NOMO-1 treated with DMSO at 0.1 percent for 48 hours (cell line): Measurements from ENCODE around the gene SPC24.
"Not testable (repeated sequence)": the region's sequence is repeated elsewhere in the genome, so short reads cannot be mapped to it uniquely, and the experiment has no call there.

Experiments
- DNase-seq: peaks from one replicate; lab custom pipeline; 2025; ENCODE audit not compliant: unreplicated experiment; lab: John Stamatoyannopoulos, UW

Gene SPC24

GRCh38 chr19:11131471-11131870 lies 24.1 kb downstream of the SPC24 start:
- no peak for DNase-seq

DNA sequence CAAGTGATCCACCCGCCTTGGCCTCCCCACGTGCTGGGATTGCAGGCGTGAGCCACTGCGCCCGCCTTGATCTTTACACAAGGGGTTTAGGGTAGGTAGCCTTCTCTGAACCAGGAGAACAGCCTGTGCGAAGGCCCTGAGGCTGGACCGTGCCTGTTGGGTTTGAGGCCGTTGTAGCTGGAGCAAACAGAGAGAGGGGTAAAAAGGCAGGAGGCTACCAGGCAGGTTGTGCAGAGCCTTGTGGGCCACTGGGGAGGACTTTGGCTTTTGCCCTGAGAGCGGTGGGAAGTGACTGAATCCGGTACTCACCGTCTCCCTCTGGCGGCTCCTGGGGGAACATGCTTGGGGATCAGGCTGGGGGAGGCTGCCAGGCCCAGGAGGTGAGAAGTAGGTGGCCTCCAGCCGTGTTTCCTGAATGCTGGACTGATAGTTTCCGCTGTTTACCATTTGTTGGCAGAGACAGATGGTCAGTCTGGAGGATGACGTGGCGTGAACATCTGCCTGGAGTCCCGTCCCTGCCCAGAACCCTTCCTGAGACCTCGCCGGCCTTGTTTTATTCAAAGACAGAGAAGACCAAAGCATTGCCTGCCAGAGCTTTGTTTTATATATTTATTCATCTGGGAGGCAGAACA lies 24.6 kb downstream of the SPC24 start:
- peak; percentile 44 for DNase-seq

- no peak for DNase-seq
Measured at GRCh38 chr19:11127905-11128304, 27.7 kb downstream of the SPC24 start.

DNA sequence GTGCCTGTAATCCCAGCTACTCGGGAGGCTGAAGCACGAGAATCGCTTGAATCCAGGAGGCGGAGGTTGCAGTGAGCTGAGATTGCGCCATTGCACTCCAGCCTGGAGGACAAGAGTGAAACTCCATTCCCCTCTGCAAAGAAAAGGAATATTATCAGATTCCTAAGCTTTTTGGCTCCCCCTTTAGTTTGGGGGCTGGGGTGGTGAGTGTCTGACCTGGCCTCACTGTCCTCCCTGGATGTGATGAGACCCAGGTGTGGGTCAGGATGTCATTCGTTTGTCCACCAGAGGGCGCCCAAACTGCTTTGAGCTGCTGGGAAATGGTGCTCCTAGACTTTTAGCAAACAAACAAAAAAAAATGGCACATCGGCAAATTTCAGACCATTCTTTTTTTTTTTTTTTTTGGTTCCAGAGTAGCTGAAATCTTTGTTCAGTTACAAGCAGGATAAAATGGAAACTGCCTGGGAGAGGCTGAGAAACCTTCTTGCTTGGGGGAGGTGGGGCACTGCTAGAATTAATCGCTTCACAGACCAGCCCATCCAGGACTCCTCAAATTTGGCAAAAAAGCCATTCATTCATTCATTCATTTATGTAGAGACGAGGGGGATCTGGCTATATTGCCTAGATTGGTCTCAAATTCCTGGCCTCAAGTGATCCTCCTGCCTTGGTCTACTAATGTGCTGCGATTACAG lies 29.4 kb downstream of the SPC24 start:
- peak; percentile 35 for DNase-seq

DNA sequence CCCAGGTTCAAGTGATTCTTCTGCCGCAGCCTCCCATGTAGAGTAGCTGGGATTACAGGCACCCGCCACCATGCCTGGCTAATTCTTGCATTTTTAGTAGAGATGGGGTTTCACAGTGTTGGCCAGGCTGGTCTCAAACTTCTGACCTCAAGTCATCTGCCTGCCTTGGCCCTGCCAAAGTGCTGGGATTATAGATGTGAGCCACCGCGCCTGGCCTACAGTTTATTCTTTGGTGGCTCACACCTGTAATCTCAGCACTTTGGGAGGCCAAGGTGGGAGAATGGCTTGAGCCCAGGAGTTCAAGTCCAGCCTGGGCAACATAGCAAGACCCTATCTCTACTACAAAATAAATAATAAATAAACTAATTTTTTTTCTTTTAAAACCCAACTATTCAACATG lies 31.4 kb downstream of the SPC24 start:
- not testable (repeated sequence) for DNase-seq

DNA sequence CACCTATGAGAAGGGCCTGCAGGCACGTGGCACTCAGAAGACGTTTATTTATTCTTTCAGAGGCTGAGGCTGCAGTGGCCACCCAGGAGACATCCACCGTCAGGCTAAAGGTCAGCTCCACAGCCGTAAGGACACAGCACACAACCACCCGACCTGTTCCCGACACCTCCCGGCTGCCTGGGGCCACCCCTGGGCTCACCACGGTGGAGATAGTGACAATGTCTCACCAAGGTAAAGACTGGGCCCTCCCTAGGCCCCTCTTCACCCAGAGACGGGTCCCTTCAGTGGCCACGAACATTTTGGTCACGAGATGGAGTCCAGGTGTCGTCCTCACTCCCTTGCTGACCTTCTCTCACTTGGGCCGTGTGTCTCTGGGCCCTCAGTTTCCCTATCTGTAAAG lies 32.5 kb downstream of the SPC24 start:
- DNase-seq = no peak

DNA sequence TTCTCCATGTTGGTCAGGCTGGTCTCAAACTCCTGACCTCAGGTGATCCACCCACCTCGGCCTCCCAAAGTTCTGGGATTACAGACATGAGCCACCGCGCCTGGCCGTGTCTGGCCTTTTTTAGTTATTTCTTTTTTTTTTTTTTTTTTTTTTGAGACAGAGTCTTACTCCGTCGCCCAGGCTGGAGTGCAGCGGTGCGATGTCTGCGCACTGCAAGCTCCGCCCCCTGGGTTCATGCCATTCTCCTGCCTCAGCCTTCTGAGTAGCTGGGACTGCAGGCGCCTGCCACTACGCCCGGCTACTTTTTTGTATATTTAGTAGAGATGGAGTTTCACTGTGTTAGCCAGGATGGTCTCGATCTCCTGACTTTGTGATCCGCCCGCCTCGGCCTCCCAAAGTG lies 33.6 kb downstream of the SPC24 start:
- not testable (repeated sequence) for DNase-seq

- DNase-seq = no peak
Measured at GRCh38 chr19:11116507-11116906, 39.1 kb downstream of the SPC24 start.

- no peak for DNase-seq
Measured at GRCh38 chr19:11115895-11116446, 39.6 kb downstream of the SPC24 start.

DNA sequence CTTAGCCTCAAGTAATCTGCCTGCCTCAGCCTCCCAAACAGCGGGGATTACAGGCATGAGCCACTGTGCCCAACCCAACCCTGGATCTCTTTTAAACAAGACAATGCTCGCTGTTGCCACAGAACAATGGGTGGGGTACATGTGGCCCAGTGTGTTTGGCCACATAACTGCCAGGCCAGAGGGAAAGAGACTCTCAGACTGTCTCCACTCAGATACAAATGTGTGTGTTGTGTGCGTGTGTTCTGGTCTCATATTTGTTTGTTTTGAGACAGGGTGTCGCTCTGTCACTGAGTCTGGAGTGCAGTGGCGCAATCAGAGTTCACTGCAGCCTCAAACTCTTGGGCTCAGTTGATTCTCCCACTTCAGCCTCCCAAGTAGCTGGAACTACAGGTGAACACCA lies 40.5 kb downstream of the SPC24 start:
- DNase-seq = no peak

GRCh38 chr19:11113140-11113708 lies 42.4 kb downstream of the SPC24 start:
- DNase-seq = no peak

DNA sequence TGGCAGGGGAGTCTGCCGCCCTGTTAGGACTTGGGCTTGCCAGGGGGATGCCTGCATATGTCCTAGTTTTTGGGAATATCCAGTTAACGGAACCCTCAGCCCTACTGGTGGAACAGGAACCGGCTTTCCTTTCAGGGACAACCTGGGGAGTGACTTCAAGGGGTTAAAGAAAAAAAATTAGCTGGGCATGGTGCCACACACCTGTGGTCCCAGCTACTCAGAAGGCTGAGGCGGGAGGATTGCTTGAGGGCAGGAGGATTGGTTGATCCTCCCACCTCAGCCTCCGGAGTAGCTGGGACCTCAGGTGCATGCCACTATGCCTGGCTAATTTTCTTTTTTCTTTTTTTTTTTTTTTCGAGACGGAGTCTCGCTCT lies 43.8 kb downstream of the SPC24 start:
- DNase-seq = no peak

- DNase-seq = no peak
Measured at GRCh38 chr19:11111117-11111770, 44.3 kb downstream of the SPC24 start.

DNA sequence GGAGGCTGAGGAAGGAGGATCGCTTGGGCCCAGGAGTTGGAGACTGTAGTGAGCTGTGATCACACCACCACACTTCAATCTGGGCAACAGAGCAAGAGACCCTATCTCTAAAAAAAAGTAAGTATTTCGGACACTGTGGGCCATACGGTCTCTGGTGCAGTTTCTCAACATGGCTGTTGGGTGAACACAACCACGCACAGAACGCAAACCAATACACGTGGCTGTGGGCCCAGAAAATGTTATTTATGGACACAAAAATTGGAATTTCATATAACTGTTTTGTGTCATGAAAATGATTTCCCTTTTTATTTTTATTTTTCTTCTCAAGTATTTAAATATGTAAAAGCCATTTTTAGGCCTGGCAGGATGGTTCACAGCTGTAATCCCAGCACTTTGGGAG lies 46.8 kb downstream of the SPC24 start:
- no peak for DNase-seq

GRCh38 chr19:11106477-11106876 lies 49.1 kb downstream of the SPC24 start:
- DNase-seq = no peak

DNA sequence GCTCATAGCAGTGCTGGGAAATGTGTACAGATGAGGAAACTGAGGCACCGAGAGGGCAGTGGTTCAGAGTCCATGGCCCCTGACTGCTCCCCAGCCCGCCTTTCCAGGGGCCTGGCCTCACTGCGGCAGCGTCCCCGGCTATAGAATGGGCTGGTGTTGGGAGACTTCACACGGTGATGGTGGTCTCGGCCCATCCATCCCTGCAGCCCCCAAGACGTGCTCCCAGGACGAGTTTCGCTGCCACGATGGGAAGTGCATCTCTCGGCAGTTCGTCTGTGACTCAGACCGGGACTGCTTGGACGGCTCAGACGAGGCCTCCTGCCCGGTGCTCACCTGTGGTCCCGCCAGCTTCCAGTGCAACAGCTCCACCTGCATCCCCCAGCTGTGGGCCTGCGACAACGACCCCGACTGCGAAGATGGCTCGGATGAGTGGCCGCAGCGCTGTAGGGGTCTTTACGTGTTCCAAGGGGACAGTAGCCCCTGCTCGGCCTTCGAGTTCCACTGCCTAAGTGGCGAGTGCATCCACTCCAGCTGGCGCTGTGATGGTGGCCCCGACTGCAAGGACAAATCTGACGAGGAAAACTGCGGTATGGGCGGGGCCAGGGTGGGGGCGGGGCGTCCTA lies 50.5 kb downstream of the SPC24 start:
- DNase-seq = no peak

- DNase-seq = not testable (repeated sequence)
Measured at GRCh38 chr19:11103667-11104066, 51.9 kb downstream of the SPC24 start.

DNA sequence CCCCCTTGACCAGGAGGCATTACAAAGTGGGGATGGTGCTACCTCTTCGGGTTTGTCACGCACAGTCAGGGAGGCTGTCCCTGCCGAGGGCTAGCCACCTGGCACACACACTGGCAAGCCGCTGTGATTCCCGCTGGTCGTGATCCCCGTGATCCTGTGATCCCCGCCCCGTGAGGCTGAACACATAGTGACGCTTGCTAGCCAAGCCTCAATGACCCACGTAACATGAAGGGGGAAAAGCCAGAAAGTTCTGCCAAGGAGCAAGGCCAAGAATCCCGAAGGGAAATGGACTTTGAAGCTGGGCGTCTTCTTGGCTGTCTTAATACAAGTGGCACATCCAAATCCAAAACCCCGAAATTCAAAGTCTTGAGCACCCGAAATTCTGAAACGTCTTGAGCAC lies 52.6 kb downstream of the SPC24 start:
- no peak for DNase-seq

DNA sequence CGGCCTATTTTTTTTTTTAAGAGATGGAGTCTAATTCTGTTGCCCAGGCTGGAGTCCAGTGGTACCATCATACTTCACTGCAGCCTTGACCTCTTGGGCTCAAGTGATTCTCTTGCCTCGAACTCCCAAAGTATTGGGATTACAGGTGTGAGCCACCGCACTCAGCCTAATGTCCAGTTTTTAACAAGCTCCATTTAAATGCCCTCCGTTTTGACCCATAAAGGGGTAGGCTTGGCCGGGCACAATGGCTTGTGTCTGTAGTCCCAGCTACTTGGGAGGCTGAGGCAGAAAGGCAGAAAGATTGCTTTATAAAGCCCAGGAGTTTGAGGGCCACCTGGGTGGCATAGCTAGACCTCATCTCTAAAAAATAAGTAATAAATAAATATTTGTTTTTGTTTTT lies 54.5 kb downstream of the SPC24 start:
- no peak for DNase-seq

- DNase-seq = no peak
Measured at GRCh38 chr19:11100049-11100448, 55.5 kb downstream of the SPC24 start.

DNA sequence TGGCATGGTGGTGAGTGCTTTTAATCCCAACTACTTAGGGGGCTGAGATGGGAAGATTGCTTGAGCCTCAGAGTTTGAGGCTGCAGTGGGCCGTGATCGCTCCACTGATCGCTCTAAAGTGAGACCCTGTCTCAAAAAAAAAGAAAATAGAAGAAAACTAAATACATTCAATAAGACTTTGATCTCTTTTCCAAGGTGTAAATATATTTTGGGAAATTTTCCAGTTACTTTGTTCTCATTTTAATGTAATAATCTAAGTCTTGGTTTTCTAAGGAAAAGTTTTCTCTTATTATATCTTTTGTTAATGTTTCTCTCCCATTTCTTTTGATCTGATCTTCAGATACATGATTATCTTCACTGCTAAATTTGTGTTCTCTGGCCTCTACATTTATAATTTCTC lies 56.7 kb downstream of the SPC24 start:
- no peak for DNase-seq
